Measurements from ENCODE around the gene NR0B1.

The NR0B1 gene

DNA sequence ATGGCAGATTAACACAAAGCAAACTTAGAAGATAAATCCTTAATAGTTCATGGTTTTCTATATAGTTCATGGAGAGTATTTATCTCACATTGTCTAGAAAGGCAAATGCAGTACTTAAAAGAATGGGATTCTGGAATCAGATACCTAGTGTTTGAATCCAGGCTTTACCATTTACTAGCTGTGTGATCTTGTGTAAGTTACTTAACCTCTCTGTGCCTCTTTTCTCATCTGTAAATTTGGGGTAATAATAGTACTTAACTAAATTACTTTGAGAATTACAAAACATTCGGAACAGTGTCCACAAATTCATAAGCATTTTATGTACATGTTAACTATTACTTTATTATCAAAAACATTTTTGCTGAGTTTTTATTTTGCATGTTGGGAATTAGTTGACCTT, 46.4 kb downstream of the NR0B1 start:
- DNase-seq = no peak

DNA sequence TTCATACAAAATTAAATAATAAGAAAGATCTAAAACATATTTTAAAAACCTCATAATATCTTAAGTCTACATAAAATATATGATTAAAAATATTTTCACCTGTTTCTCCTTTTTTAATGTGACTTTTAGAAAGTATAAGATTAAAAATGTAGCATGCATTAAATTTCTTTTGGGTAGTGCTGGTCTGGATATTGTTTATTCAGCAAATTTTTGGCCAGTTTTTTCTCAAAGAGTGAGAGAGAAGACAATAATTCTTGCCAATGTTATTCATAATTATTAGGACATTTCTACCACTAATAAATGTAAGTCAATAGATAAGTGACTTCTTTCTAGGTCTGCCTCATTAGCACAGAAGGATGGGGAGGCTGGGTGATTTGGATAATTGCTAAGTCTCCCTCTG, 48.2 kb downstream of the NR0B1 start:
- no peak for DNase-seq

GRCh38 chrX:30259927-30260326, 49.3 kb downstream of the NR0B1 start:
- no peak for DNase-seq
